Endothelial cell of umbilical vein (primary cell): ENCODE measurements around the gene MARS1. TPM values are rescaled to one million over a fixed set of nuclear protein-coding genes. Genes with fewer than 3 reads are reported as not detected.

Experiments used
- BruUV-seq: library from RNA; stranded (reverse); fragments of 400-500 nt; replicated peaks from 2 replicates; lab custom pipeline; 2021; lab: Mats Ljungman, UMichigan
- CTCF ChIA-PET: fragments of 300-600, 350-600 bp; sonication (Branson Sonifier 250); formaldehyde crosslinking; loops from one replicate; lab custom pipeline; 2021; ENCODE audit warnings: antibody characterized with exemption, inconsistent platforms; lab: Charles Lee
- POLR2A ChIA-PET: fragments of 300-600, 350-600 bp; sonication (Branson Sonifier 250); formaldehyde crosslinking; loops from one replicate; lab custom pipeline; 2021; ENCODE audit warnings: antibody characterized with exemption, inconsistent platforms; lab: Charles Lee
- DNase-seq: peaks from one replicate; pipeline ENCODE4 v3.0.0-alpha.2; 2011; ENCODE audit warnings: low read depth, low spot score
- FAIRE-seq: peaks from 2 replicates; lab custom pipeline; 2011; peaks lifted over from hg19 to GRCh38; lab: Jason Lieb, UNC
- H2AFZ ChIP-seq: 2 replicates; pipeline ENCODE4 v1.6.0; 2012; ENCODE audit warnings: low read depth, low read length, control low read depth, inconsistent platforms
- H3K27ac ChIP-seq: 2 replicates; pipeline ENCODE4 v1.5.1; 2011; ENCODE audit warnings: low read depth, mild to moderate bottlenecking, control low read depth, low read length, moderate library complexity; ENCODE audit not compliant: insufficient read depth
- H3K27me3 ChIP-seq, 2 experiments: 2 replicates each; pipeline versions ENCODE4 v1.6.0 to v1.6.1; 2011; ENCODE audit warnings: low read length in 2 of 2, mixed read lengths in 1 of 2; ENCODE audit not compliant: control insufficient read depth in 2 of 2, insufficient read depth in 2 of 2
- H3K36me3 ChIP-seq, 2 experiments: 2 replicates in 1 of 2; 3 replicates in 1 of 2; pipeline ENCODE4 v1.5.1; 2011; ENCODE audit warnings: low read length in 2 of 2, mild to moderate bottlenecking in 1 of 2, moderate library complexity in 1 of 2; ENCODE audit not compliant: control insufficient read depth in 2 of 2, insufficient read depth in 2 of 2; ENCODE audit errors: extremely low read depth in 1 of 2
- H3K4me1 ChIP-seq: 3 replicates; pipeline ENCODE4 v1.5.1; 2011; ENCODE audit warnings: mild to moderate bottlenecking, low read length; ENCODE audit not compliant: control insufficient read depth, insufficient read depth; ENCODE audit errors: extremely low read depth
- H3K4me2 ChIP-seq: 2 replicates; pipeline ENCODE4 v1.6.1; 2011; ENCODE audit warnings: low read length, control low read depth, mixed read lengths; ENCODE audit not compliant: insufficient read depth
- H3K4me3 ChIP-seq, 3 experiments: fragments of 200-600 bp in 1 of 3; sonication (generic), shearing (Covaris generic) in 1 of 3; replicated peaks in 1 of 3; 2 replicates each; pipeline ENCODE4 v1.5.1; 2011 to 2016; ENCODE audit warnings: control low read depth in 3 of 3, low read length in 3 of 3, mild to moderate bottlenecking in 2 of 3, inconsistent platforms in 1 of 3, low read depth in 1 of 3, moderate library complexity in 1 of 3; ENCODE audit not compliant: insufficient read depth in 1 of 3
- H3K79me2 ChIP-seq: 2 replicates; pipeline ENCODE4 v1.6.0; 2012; ENCODE audit warnings: low read length, inconsistent platforms; ENCODE audit not compliant: control insufficient read depth, insufficient read depth
- H3K9ac ChIP-seq: replicated peaks from 2 replicates; pipeline ENCODE3; 2011; ENCODE audit warnings: low read length, control low read depth; ENCODE audit not compliant: insufficient read depth; ENCODE audit errors: extremely low read depth
- H3K9me1 ChIP-seq: replicated peaks from 3 replicates; pipeline ENCODE4 v1.6.0; 2011; ENCODE audit warnings: mild to moderate bottlenecking, low read length; ENCODE audit not compliant: control insufficient read depth, insufficient read depth; ENCODE audit errors: extremely low read depth
- H3K9me3 ChIP-seq: replicated peaks from 2 replicates; pipeline ENCODE4 v1.5.1; 2012; ENCODE audit warnings: low read length, inconsistent platforms; ENCODE audit not compliant: control insufficient read depth, insufficient read depth
- H4K20me1 ChIP-seq: replicated peaks from 2 replicates; pipeline ENCODE3; 2011; ENCODE audit warnings: mild to moderate bottlenecking, low read length; ENCODE audit not compliant: control insufficient read depth, insufficient read depth; ENCODE audit errors: extremely low read depth
- EZH2 ChIP-seq: IDR thresholded peaks from 2 replicates; pipeline ENCODE4 v1.6.1; 2012; ENCODE audit warnings: borderline replicate concordance, low read depth, mild to moderate bottlenecking, moderate library complexity, low read length, inconsistent platforms; ENCODE audit not compliant: severe bottlenecking
- GATA2 ChIP-seq: IDR thresholded peaks from 2 replicates; pipeline ENCODE4 v1.7.0; 2011; ENCODE audit warnings: low read depth, mild to moderate bottlenecking, moderate library complexity, mixed read lengths, low read length; ENCODE audit not compliant: insufficient read length, insufficient read depth
- JUN ChIP-seq: IDR thresholded peaks from 2 replicates; pipeline ENCODE4 v1.6.1; 2011; ENCODE audit warnings: borderline replicate concordance, low read depth; ENCODE audit not compliant: insufficient read length, insufficient read depth
- MYC ChIP-seq: IDR thresholded peaks from one replicate; pipeline ENCODE4 v1.6.1; 2011; ENCODE audit warnings: mild to moderate bottlenecking, low read depth, low read length
- POLR2A ChIP-seq: IDR thresholded peaks from 2 replicates; pipeline ENCODE4 v1.6.1; 2012; ENCODE audit warnings: low read depth, mild to moderate bottlenecking, control low read depth, low read length
- dilution Hi-C: fragments of 300-500 bp; cut with MboI; formaldehyde crosslinking; loops from one replicate; pipeline ENCODE4 v1.15.0; 2019; ENCODE audit warnings: low sequenced_read_pairs; ENCODE audit not compliant: extremely low pct_ligation_motif_present
- intact Hi-C: fragments of 100-400 bp; cut with micrococcal nuclease; formaldehyde crosslinking; loops from one replicate; pipeline ENCODE4 v1.10.0; 2022
- polyA plus RNA-seq, 4 experiments: library from polyadenylated mRNA; depleted of rRNA in 3 of 4; stranded (reverse) in 3 of 4; unstranded in 1 of 4; fragments of >200 nt; gene quantifications; 2 replicates each; pipeline versions ENCODE4 v1.2.1 to v1.2.3, GENCODE V29; 2011 to 2012; ENCODE audit warnings: missing spikeins in 1 of 4
- total RNA-seq: library from RNA; stranded (reverse); gene quantifications from 2 replicates; pipeline ENCODE4 v1.2.3, GENCODE V29; 2021
- TF ChIP-seq, protein P1 (sequence below): IDR thresholded peaks from 2 replicates; pipeline ENCODE4 v1.6.1; 2011; ENCODE audit not compliant: insufficient read depth, insufficient read length

The MARS1 gene
- total and polyA plus RNA-seq, 2 donors (not counting 3 experiments of a cell fraction or from before 2014, with no cell fraction given): 118 to 212 TPM

DNA sequence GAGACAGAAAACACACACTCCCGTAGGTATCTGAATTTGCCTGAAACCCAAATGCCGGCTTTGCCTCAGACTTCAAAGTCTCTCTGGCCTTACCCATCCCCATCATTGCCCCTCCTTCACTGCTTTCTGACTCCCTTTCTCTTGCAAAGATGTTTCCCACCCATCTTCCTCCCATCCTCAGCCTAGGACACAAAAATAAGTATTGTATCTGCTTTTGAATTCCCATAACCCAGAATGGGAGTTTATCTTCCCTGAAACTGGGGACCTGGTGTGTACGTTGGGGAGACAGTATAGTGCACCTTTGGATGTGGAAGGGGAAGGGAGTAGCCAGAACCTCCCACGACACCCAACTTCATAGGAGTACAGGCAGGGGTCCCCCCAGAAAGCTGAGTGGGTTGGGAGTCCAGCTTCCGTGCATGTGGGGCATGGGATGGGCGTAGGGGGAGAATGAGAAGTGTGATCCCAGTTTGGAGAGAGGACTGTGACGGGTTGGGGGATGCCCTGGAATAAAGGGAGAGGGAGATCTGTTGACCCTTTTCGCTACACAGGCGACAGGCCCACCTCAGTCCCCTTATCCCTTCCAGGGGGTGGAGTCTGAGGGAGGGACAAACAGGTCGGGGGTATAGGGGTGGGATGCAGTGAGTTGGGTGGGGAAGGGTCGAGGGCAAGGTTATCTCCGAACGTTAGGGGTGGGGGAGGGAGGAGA, 61.5 kb downstream of the MARS1 start:
- Histone ChIP-seq H4K20me1 (no peaks in the 10 kb centered on the region), H3K9me1 (no peaks in the 10 kb centered on the region), H3K79me2 (peaks cover 23% of the 10 kb centered on the region), H3K27ac (no peak overlapping the region), H3K4me1 (peaks cover 12% of the 10 kb centered on the region), H3K9me3 (no peaks in the 10 kb centered on the region), H3K36me3 (no peaks in the 10 kb centered on the region), H3K27me3 (peaks cover 46 to 49% of the 10 kb centered on the region in 2 experiments), H3K9ac (no peak overlapping the region), H2AFZ (peak overlapping the region; percentile 46), H3K4me2 (peak overlapping the region; percentile 40), H3K4me3 (no peak overlapping the region)
- TF ChIP-seq, protein P1, sequence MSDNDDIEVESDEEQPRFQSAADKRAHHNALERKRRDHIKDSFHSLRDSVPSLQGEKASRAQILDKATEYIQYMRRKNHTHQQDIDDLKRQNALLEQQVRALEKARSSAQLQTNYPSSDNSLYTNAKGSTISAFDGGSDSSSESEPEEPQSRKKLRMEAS: no peak
- no peak for TF ChIP-seq JUN
- no peak for TF ChIP-seq POLR2A
- no peak for TF ChIP-seq GATA2
- TF ChIP-seq MYC: no peak
- no peak for TF ChIP-seq EZH2
- CTCF ChIA-PET: no interaction called here
- DNase-seq: no peak
- FAIRE-seq: no peak
- intact Hi-C loops (loop anchor here (5.0 kb wide), 1 partner anchor 143 kb away; the partner anchor contains the start of gene OS9), dilution Hi-C loops (no loop called here)
- BruUV-seq: no TSS peak
- POLR2A ChIA-PET: no interaction called here
